Tibial nerve (tissue), 4 donors: ENCODE results near the gene FBLN1.

ENCODE experiments used
- EP300 ChIP-seq, 2 donors: sonication (generic); formaldehyde crosslinking; IDR thresholded peaks; one replicate each; pipeline ENCODE4 v1.6.1; 2017; ENCODE audit warnings: antibody characterized with exemption in 2 of 2, mild to moderate bottlenecking in 1 of 2
- POLR2A ChIP-seq, 2 donors: fragments of 450-650 bp; IDR thresholded peaks; one replicate each; pipeline ENCODE4 v1.6.1; 2017; ENCODE audit warnings: antibody characterized with exemption in 2 of 2, mild to moderate bottlenecking in 2 of 2, moderate library complexity in 2 of 2
- TF ChIP-seq, protein P1 (sequence below), 5 experiments: fragments of 200-600 bp in 3 of 5; fragments of 450-650 bp in 2 of 5; sonication (generic) in 3 of 5; IDR thresholded peaks; one replicate each; pipeline ENCODE4 v1.5.1; 2016 to 2019; ENCODE audit warnings: antibody characterized with exemption in 5 of 5, mild to moderate bottlenecking in 3 of 5, moderate library complexity in 2 of 5

GRCh38 chr22:45526281-45526680 is 23.6 kb downstream of the FBLN1 start:
- TF ChIP-seq, protein P1, sequence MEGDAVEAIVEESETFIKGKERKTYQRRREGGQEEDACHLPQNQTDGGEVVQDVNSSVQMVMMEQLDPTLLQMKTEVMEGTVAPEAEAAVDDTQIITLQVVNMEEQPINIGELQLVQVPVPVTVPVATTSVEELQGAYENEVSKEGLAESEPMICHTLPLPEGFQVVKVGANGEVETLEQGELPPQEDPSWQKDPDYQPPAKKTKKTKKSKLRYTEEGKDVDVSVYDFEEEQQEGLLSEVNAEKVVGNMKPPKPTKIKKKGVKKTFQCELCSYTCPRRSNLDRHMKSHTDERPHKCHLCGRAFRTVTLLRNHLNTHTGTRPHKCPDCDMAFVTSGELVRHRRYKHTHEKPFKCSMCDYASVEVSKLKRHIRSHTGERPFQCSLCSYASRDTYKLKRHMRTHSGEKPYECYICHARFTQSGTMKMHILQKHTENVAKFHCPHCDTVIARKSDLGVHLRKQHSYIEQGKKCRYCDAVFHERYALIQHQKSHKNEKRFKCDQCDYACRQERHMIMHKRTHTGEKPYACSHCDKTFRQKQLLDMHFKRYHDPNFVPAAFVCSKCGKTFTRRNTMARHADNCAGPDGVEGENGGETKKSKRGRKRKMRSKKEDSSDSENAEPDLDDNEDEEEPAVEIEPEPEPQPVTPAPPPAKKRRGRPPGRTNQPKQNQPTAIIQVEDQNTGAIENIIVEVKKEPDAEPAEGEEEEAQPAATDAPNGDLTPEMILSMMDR (IDR thresholded peaks at IDR 0.05), result no peak
- no peak for TF ChIP-seq POLR2A (IDR thresholded peaks at IDR 0.05)
- no peak for TF ChIP-seq EP300 (IDR thresholded peaks at IDR 0.05)
